Sigmoid colon (tissue), 4 donors: ENCODE data around the gene RFPL3.

Source experiments
- EP300 ChIP-seq, 4 donors: sonication (generic); formaldehyde crosslinking; IDR thresholded peaks; one replicate each; pipeline ENCODE4 v1.6.1; 2017; ENCODE audit warnings: antibody characterized with exemption in 4 of 4
- POLR2AphosphoS5 ChIP-seq, 4 donors: sonication (generic); formaldehyde crosslinking; IDR thresholded peaks; one replicate each; pipeline ENCODE4 v1.6.1; 2017; ENCODE audit warnings: antibody characterized with exemption in 4 of 4

GRCh38 chr22:32311551-32312071 is 46.1 kb upstream of the RFPL3 start:
- no peak for TF ChIP-seq POLR2AphosphoS5 (IDR thresholded peaks at IDR 0.05)
- no peak for TF ChIP-seq EP300 (IDR thresholded peaks at IDR 0.05)
